Fibroblast of lung (primary cell): ENCODE results near the gene NT5DC3. TPM values are rescaled to one million over a fixed set of nuclear protein-coding genes. Genes with fewer than 3 reads are reported as not detected.
A peak's percentile ranks its signal among the peaks of the same experiment; 100 is the strongest.

Experiments used
- DNase-seq, 2 donors: peaks; one replicate each; pipeline versions ENCODE4 v3.0.0 to v3.0.0-alpha.2; 2010; ENCODE audit warnings: low read depth in 2 of 2
- H2AFZ ChIP-seq: 2 replicates; pipeline ENCODE4 v1.5.1; 2012; ENCODE audit warnings: low read length, control low read depth, inconsistent platforms
- H3K27ac ChIP-seq: 2 replicates; pipeline ENCODE4 v1.5.1; 2011; ENCODE audit warnings: low read length, control low read depth; ENCODE audit not compliant: insufficient read depth
- H3K27me3 ChIP-seq: 2 replicates; pipeline ENCODE4 v1.5.1; 2011; ENCODE audit warnings: mild to moderate bottlenecking, low read length; ENCODE audit not compliant: control insufficient read depth, insufficient read depth
- H3K36me3 ChIP-seq: 2 replicates; pipeline ENCODE4 v1.5.1; 2011; ENCODE audit warnings: low read length; ENCODE audit not compliant: control insufficient read depth, insufficient read depth
- H3K4me1 ChIP-seq: 2 replicates; pipeline ENCODE4 v1.5.1; 2011; ENCODE audit warnings: low read length; ENCODE audit not compliant: control insufficient read depth, insufficient read depth; ENCODE audit errors: extremely low read depth
- H3K4me2 ChIP-seq: 2 replicates; pipeline ENCODE4 v1.5.1; 2011; ENCODE audit warnings: low read length, control low read depth; ENCODE audit not compliant: insufficient read depth; ENCODE audit errors: extremely low read depth
- H3K4me3 ChIP-seq, 4 experiments: fragments of 200-600 bp in 1 of 4; sonication (generic) in 1 of 4; replicated peaks in 1 of 4; 2 replicates each; pipeline ENCODE4 v1.5.1; 2011 to 2016; ENCODE audit warnings: low read length in 4 of 4, low read depth in 3 of 4, mild to moderate bottlenecking in 3 of 4, control low read depth in 2 of 4, inconsistent platforms in 1 of 4, mixed read lengths in 1 of 4; ENCODE audit not compliant: insufficient read depth in 1 of 4; ENCODE audit errors: control extremely low read depth in 1 of 4
- H3K79me2 ChIP-seq: 2 replicates; pipeline ENCODE4 v1.5.1; 2012; ENCODE audit warnings: mild to moderate bottlenecking, low read length, inconsistent platforms; ENCODE audit not compliant: control insufficient read depth, insufficient read depth
- H3K9ac ChIP-seq: 2 replicates; pipeline ENCODE4 v1.5.1; 2011; ENCODE audit warnings: mild to moderate bottlenecking, low read length, control low read depth; ENCODE audit not compliant: insufficient read depth
- H3K9me3 ChIP-seq: 2 replicates; pipeline ENCODE4 v1.5.1; 2012; ENCODE audit warnings: low read depth, low read length; ENCODE audit not compliant: control insufficient read depth, insufficient read depth
- H4K20me1 ChIP-seq: 2 replicates; pipeline ENCODE4 v1.5.1; 2011; ENCODE audit warnings: low read length; ENCODE audit not compliant: control insufficient read depth, insufficient read depth; ENCODE audit errors: extremely low read depth
- CTCF ChIP-seq, 2 donors: IDR thresholded peaks in 1 of 2; conservative IDR thresholded peaks in 1 of 2; 1 replicate in 1 of 2; 2 replicates in 1 of 2; pipeline ENCODE4 v1.5.1; 2011 to 2012; ENCODE audit warnings: low read length in 2 of 2, control low read depth in 1 of 2, inconsistent platforms in 1 of 2, low read depth in 1 of 2, mild to moderate bottlenecking in 1 of 2
- EZH2 ChIP-seq: IDR thresholded peaks from 2 replicates; pipeline ENCODE4 v1.5.1; 2012; ENCODE audit warnings: low read length, control low read depth, mild to moderate bottlenecking; ENCODE audit errors: missing control alignments
- polyA plus RNA-seq, 2 donors: library from polyadenylated mRNA; depleted of rRNA in 1 of 2; stranded (reverse) in 1 of 2; unstranded in 1 of 2; fragments of >200 nt; gene quantifications; 2 replicates each; pipeline ENCODE4 v1.2.1, GENCODE V29; 2011 to 2012; ENCODE audit warnings: missing spikeins in 1 of 2
- total RNA-seq: library from RNA; depleted of rRNA; stranded (reverse); fragments of >200 nt; gene quantifications from 2 replicates; pipeline ENCODE4 v1.2.1, GENCODE V29; 2014

Gene NT5DC3
- total and polyA plus RNA-seq, 2 donors (not counting 1 experiment from before 2014, with no cell fraction given), result 4.1 to 10.4 TPM

GRCh38 chr12:103809154-103809553 lies 31.9 kb downstream of the NT5DC3 start:
- H4K20me1 ChIP-seq, result no peaks in the 10 kb centered on the region
- no peaks in the 10 kb centered on the region for H3K9me3 ChIP-seq
- peak in 1 of 2 donors; percentile 56 for DNase-seq
- H3K4me3 ChIP-seq, result no peak overlapping the region
- no peak overlapping the region for H3K9ac ChIP-seq
- TF ChIP-seq EZH2 (no peak), CTCF (conservative IDR thresholded peaks at IDR 0.05 in 1 of 2, IDR thresholded peaks at IDR 0.05 in 1 of 2; ENCODE audit: low read depth in 1 of 2, low read length in 2 of 2) (no peak)
- H3K27me3 ChIP-seq, result no peaks in the 10 kb centered on the region
- H3K79me2 ChIP-seq, result no peaks in the 10 kb centered on the region
- no peak overlapping the region for H3K27ac ChIP-seq
- peaks cover 11% of the 10 kb centered on the region for H3K4me1 ChIP-seq
- H2AFZ ChIP-seq, result no peak overlapping the region
- H3K4me2 ChIP-seq, result no peak overlapping the region
- H3K36me3 ChIP-seq, result no peaks in the 10 kb centered on the region

GRCh38 chr12:103808239-103808880 lies 32.7 kb downstream of the NT5DC3 start:
- Histone ChIP-seq H3K4me1 (peaks cover 11% of the 10 kb centered on the region), H3K36me3 (no peaks in the 10 kb centered on the region), H3K9me3 (no peaks in the 10 kb centered on the region), H3K27ac (no peak overlapping the region), H3K4me2 (no peak overlapping the region), H2AFZ (no peak overlapping the region), H4K20me1 (no peaks in the 10 kb centered on the region), H3K4me3 (no peak overlapping the region), H3K27me3 (no peaks in the 10 kb centered on the region), H3K79me2 (no peaks in the 10 kb centered on the region), H3K9ac (no peak overlapping the region)
- no peak for DNase-seq
- TF ChIP-seq EZH2 (no peak), CTCF (conservative IDR thresholded peaks at IDR 0.05 in 1 of 2, IDR thresholded peaks at IDR 0.05 in 1 of 2; ENCODE audit: low read depth in 1 of 2, low read length in 2 of 2) (no peak)

GRCh38 chr12:103807561-103808238 lies 33.3 kb downstream of the NT5DC3 start:
- no peaks in the 10 kb centered on the region for H3K27me3 ChIP-seq
- H3K4me1 ChIP-seq, result peaks cover 11% of the 10 kb centered on the region
- H3K36me3 ChIP-seq, result no peaks in the 10 kb centered on the region
- no peak for TF ChIP-seq EZH2
- TF ChIP-seq CTCF (conservative IDR thresholded peaks at IDR 0.05 in 1 of 2, IDR thresholded peaks at IDR 0.05 in 1 of 2; ENCODE audit: low read depth in 1 of 2, low read length in 2 of 2), result no peak
- H3K27ac ChIP-seq, result no peak overlapping the region
- H4K20me1 ChIP-seq, result no peaks in the 10 kb centered on the region
- no peaks in the 10 kb centered on the region for H3K79me2 ChIP-seq
- H3K9ac ChIP-seq, result no peak overlapping the region
- no peaks in the 10 kb centered on the region for H3K9me3 ChIP-seq
- H3K4me2 ChIP-seq, result no peak overlapping the region
- no peak overlapping the region for H3K4me3 ChIP-seq
- no peak overlapping the region for H2AFZ ChIP-seq
- no peak for DNase-seq
